HG03280 (cell line): Measurements from ENCODE around the gene ZFTA.
A peak's percentile ranks its signal among the peaks of the same experiment; 100 is the strongest.
"Not testable (repeated sequence)": the region's sequence is repeated elsewhere in the genome, so short reads cannot be mapped to it uniquely, and the experiment has no call there.

Source experiments
- ATAC-seq: cut with Tn5 transposase; IDR thresholded peaks from one replicate; pipeline ENCODE4 v1.9.1; 2021; ENCODE audit warnings: mild to moderate bottlenecking, moderate library complexity; ENCODE audit not compliant: unreplicated experiment

ZFTA gene

GRCh38 chr11:63779039-63779438 lies 10.5 kb upstream of the ZFTA start:
- ATAC-seq, result no peak

- no peak for ATAC-seq
Measured at GRCh38 chr11:63775191-63775590, 6.6 kb upstream of the ZFTA start.

GRCh38 chr11:63771741-63772318 lies 3.3 kb upstream of the ZFTA start:
- ATAC-seq, result not testable (repeated sequence)

GRCh38 chr11:63770763-63771162 lies 2.2 kb upstream of the ZFTA start:
- ATAC-seq, result no peak

GRCh38 chr11:63769714-63770455 lies 1.3 kb upstream of the ZFTA start:
- ATAC-seq, result no peak

- ATAC-seq, result peak; percentile 34
Measured at GRCh38 chr11:63769042-63769713, 603 bp upstream of the ZFTA start.

- ATAC-seq, result peak; percentile 2
Measured at GRCh38 chr11:63767565-63768236, 874 bp downstream of the ZFTA start.

GRCh38 chr11:63767267-63767564 lies 1.4 kb downstream of the ZFTA start:
- no peak for ATAC-seq

GRCh38 chr11:63766531-63767235 lies 1.9 kb downstream of the ZFTA start:
- ATAC-seq, result no peak

- ATAC-seq, result no peak
Measured at GRCh38 chr11:63765688-63766241, 2.8 kb downstream of the ZFTA start.

- ATAC-seq, result no peak
Measured at GRCh38 chr11:63764679-63765647, 3.6 kb downstream of the ZFTA start.

GRCh38 chr11:63764340-63764678 lies 4.3 kb downstream of the ZFTA start:
- ATAC-seq, result no peak

- ATAC-seq, result no peak
Measured at GRCh38 chr11:63763496-63764339, 4.9 kb downstream of the ZFTA start.

GRCh38 chr11:63762654-63763495 lies 5.7 kb downstream of the ZFTA start:
- ATAC-seq, result no peak

GRCh38 chr11:63761931-63762653 lies 6.5 kb downstream of the ZFTA start:
- no peak for ATAC-seq

GRCh38 chr11:63761188-63761587 lies 7.4 kb downstream of the ZFTA start:
- no peak for ATAC-seq

GRCh38 chr11:63760487-63761079 lies 8.0 kb downstream of the ZFTA start:
- no peak for ATAC-seq
